ENCODE results near the gene IQGAP1. TPM values are rescaled to one million over a fixed set of nuclear protein-coding genes. Genes with fewer than 3 reads are reported as not detected.

IQGAP1 gene
- total and polyA plus RNA-seq, 9 of the 15 experiments (the other 6 are each of a cell fraction or from before 2014, with no cell fraction given), result 37.6 to 143 (median 77.7) TPM

DNA sequence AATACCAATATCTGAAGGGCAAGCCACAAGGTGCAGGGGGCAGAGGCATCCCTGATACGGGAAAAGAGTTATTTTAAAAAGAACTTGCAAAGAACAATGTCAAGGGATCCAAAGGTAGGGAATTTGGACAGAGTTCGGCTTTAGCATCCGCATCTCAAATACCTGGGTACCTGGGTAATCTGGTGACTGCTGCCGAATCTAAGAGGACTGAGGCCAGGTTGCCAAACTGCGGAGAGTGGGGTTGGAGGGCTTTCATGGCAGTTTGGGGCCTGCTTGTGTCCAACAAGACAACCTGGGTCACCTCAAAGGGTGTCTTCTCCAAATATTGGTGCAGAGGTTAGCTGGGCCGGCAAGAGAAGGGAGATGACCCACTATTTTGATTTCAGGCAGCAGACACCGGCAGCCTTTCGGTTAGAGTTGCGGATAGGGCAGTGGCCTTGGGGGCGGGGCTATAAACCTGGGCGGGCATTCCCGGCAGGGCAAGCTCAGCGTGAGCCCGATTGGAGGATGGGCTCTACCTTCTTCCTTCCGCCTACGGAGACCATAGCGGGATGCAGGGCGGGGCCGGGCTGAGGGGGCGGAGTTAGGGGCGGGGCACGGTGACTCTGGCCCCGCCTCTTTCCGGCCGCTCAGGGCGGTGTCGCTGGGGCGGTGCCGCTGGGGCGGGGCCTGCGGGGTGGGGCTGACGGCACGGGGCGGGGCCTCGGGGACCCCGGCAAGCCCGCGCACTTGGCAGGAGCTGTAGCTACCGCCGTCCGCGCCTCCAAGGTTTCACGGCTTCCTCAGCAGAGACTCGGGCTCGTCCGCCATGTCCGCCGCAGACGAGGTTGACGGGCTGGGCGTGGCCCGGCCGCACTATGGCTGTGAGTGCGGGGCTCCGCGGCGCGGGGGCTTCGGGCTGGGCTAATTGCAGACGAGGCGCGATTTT lies at the start of gene IQGAP1 (continued):
- peak; percentile 10; the same call in 1 of the 2 replicates for TF ChIP-seq ARID4B (CRISPR knock-in tag; IDR thresholded peaks at IDR 0.05)
- peak; percentile 82 for TF ChIP-seq VEZF1 (CRISPR knock-in tag; IDR thresholded peaks at IDR 0.05)
- peak; percentile 80 for TF ChIP-seq KDM5B (IDR thresholded peaks at IDR 0.05; ENCODE audit: insufficient replicate concordance, low read depth, low read length)
- no peak for TF ChIP-seq ZNF431 (CRISPR knock-in tag; IDR thresholded peaks at IDR 0.05)
- peak; percentile 72; the same call in 1 of the 2 replicates for TF ChIP-seq ZFX (CRISPR knock-in tag; IDR thresholded peaks at IDR 0.05)
- TF ChIP-seq, protein P1, sequence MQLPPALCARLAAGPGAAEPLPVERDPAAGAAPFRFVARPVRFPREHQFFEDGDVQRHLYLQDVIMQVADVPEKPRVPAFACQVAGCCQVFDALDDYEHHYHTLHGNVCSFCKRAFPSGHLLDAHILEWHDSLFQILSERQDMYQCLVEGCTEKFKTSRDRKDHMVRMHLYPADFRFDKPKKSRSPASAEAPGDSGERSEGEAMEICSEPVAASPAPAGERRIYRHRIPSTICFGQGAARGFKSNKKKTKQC (CRISPR knock-in tag; IDR thresholded peaks at IDR 0.05), result 0 out of 2 replicates have a peak, but pooled peaks have one; percentile 16
- TF ChIP-seq HDAC1 (IDR thresholded peaks at IDR 0.05), result peak in 1 of 2 experiments; percentile 35; a peak in 2 of 4 replicates
- no peak for TF ChIP-seq ZNF589 (CRISPR knock-in tag; IDR thresholded peaks at IDR 0.05; ENCODE audit: low read depth)
- peak; percentile 35 for TF ChIP-seq RBBP5 (IDR thresholded peaks at IDR 0.05; ENCODE audit: borderline replicate concordance, insufficient read depth, low read length, poor library complexity, severe bottlenecking)
- peak; percentile 84 for TF ChIP-seq PHF8 (IDR thresholded peaks at IDR 0.05; ENCODE audit: borderline replicate concordance, low read length)
- peak; percentile 48; the same call in 1 of the 2 replicates for TF ChIP-seq RB1 (IDR thresholded peaks at IDR 0.05; ENCODE audit: low read depth)
